ENCODE measurements around the gene CTNNA3.

DNA sequence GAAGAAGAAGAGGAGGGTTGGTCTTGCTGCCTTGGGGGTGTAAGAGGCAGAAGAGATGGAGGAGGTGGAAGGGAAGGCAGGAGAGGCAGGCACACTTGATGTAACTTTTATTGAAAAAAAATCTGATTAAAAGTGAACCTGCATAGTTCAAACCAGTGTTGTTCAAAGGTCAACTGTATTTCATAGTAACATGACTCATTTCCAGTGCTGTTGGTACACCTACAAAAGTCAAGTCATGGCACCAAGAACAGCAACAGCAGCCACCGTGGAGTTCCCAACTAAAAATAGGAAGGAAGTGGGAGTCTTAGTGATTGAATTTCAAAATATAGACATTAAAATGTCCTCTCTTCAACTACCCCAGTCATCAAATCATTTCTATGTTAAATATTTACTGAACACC is 88.5 kb downstream of the CTNNA3 start:
- TF ChIP-seq, protein P1, sequence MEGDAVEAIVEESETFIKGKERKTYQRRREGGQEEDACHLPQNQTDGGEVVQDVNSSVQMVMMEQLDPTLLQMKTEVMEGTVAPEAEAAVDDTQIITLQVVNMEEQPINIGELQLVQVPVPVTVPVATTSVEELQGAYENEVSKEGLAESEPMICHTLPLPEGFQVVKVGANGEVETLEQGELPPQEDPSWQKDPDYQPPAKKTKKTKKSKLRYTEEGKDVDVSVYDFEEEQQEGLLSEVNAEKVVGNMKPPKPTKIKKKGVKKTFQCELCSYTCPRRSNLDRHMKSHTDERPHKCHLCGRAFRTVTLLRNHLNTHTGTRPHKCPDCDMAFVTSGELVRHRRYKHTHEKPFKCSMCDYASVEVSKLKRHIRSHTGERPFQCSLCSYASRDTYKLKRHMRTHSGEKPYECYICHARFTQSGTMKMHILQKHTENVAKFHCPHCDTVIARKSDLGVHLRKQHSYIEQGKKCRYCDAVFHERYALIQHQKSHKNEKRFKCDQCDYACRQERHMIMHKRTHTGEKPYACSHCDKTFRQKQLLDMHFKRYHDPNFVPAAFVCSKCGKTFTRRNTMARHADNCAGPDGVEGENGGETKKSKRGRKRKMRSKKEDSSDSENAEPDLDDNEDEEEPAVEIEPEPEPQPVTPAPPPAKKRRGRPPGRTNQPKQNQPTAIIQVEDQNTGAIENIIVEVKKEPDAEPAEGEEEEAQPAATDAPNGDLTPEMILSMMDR (conservative IDR thresholded peaks at IDR 0.05; ENCODE audit: low read length) = no peak
- TF ChIP-seq EZH2phosphoT487 (IDR thresholded peaks at IDR 0.05; ENCODE audit: borderline replicate concordance) = no peak
